SJCRH30 (cell line): ENCODE data around the gene TRAK1. TPM values are rescaled to one million over a fixed set of nuclear protein-coding genes. Genes with fewer than 3 reads are reported as not detected.

Experiments used
- DNase-seq, 2 experiments: peaks; one replicate each; pipeline ENCODE4 v3.0.0-alpha.2; 2015 to 2020
- H3K27ac ChIP-seq: fragments of 250-450 bp; sonication (Bioruptor Pico); 2 replicates; pipeline ENCODE4 v1.5.1; 2020; ENCODE audit warnings: mild to moderate bottlenecking, moderate library complexity
- H3K27me3 ChIP-seq: fragments of 250-450 bp; sonication (Bioruptor Pico); 2 replicates; pipeline ENCODE4 v1.5.1; 2020; ENCODE audit warnings: mild to moderate bottlenecking, moderate library complexity
- H3K36me3 ChIP-seq: fragments of 250-450 bp; sonication (Bioruptor Pico); 2 replicates; pipeline ENCODE4 v1.5.1; 2020; ENCODE audit warnings: mild to moderate bottlenecking, moderate library complexity
- H3K4me1 ChIP-seq: fragments of 250-450 bp; sonication (Bioruptor Pico); 2 replicates; pipeline ENCODE4 v1.5.1; 2020; ENCODE audit warnings: mild to moderate bottlenecking, moderate library complexity
- H3K4me3 ChIP-seq: fragments of 250-450 bp; sonication (Bioruptor Pico); 2 replicates; pipeline ENCODE4 v1.5.1; 2020; ENCODE audit warnings: mild to moderate bottlenecking, moderate library complexity
- H3K9me3 ChIP-seq: fragments of 250-450 bp; sonication (Bioruptor Pico); replicated peaks from 2 replicates; pipeline ENCODE4 v1.5.1; 2020; ENCODE audit warnings: mild to moderate bottlenecking, moderate library complexity
- total RNA-seq: library from RNA; depleted of rRNA; stranded (reverse); fragments of >200 nt; shearing (Covaris generic); gene quantifications from 2 replicates; pipeline ENCODE4 v1.2.3, GENCODE V29; 2014

TRAK1 gene
- total RNA-seq, 1 experiment from 2014 or later: 12.1 TPM

- no peak for DNase-seq
- Histone ChIP-seq H3K9me3 (no peaks in the 10 kb centered on the region), H3K4me3 (no peak overlapping the region), H3K4me1 (no peaks in the 10 kb centered on the region), H3K36me3 (no peaks in the 10 kb centered on the region), H3K27me3 (no peaks in the 10 kb centered on the region), H3K27ac (no peak overlapping the region)
Observed at GRCh38 chr3:42119561-42120355, 28.6 kb downstream of the TRAK1 start.

DNA sequence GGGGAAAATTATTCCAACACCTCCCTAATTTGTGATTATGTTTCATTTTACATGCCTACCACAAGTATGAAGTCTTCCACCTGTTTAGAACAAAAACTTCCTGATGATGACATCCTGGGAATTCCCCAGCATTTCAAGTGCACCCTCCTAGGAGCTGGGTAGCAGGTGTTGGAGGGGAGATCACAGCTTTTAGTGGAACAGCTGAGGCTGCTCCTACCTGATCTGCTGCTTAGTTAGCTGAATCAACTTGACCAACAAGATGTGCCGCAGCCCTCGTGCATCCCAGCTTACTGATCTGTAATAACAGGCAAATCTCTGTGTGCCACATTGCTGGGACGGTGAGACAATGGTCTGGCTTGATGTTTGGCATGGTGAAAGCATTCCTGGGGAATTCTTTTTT is 29.7 kb downstream of the TRAK1 start:
- no peaks in the 10 kb centered on the region for H3K36me3 ChIP-seq
- peak; percentile 13 to 18 for DNase-seq
- no peak overlapping the region for H3K27ac ChIP-seq
- no peaks in the 10 kb centered on the region for H3K4me1 ChIP-seq
- no peak overlapping the region for H3K4me3 ChIP-seq
- no peaks in the 10 kb centered on the region for H3K27me3 ChIP-seq
- no peaks in the 10 kb centered on the region for H3K9me3 ChIP-seq

GRCh38 chr3:42122261-42123011 is 31.3 kb downstream of the TRAK1 start:
- Histone ChIP-seq H3K4me1 (no peaks in the 10 kb centered on the region), H3K4me3 (no peak overlapping the region), H3K9me3 (no peaks in the 10 kb centered on the region), H3K27me3 (no peaks in the 10 kb centered on the region), H3K36me3 (no peaks in the 10 kb centered on the region), H3K27ac (no peak overlapping the region)
- DNase-seq: no peak

- Histone ChIP-seq H3K4me1 (no peaks in the 10 kb centered on the region), H3K27me3 (no peaks in the 10 kb centered on the region), H3K27ac (no peak overlapping the region), H3K36me3 (no peaks in the 10 kb centered on the region), H3K9me3 (no peaks in the 10 kb centered on the region), H3K4me3 (no peak overlapping the region)
- DNase-seq: no peak
Observed at GRCh38 chr3:42123012-42123581, 31.9 kb downstream of the TRAK1 start.

DNA sequence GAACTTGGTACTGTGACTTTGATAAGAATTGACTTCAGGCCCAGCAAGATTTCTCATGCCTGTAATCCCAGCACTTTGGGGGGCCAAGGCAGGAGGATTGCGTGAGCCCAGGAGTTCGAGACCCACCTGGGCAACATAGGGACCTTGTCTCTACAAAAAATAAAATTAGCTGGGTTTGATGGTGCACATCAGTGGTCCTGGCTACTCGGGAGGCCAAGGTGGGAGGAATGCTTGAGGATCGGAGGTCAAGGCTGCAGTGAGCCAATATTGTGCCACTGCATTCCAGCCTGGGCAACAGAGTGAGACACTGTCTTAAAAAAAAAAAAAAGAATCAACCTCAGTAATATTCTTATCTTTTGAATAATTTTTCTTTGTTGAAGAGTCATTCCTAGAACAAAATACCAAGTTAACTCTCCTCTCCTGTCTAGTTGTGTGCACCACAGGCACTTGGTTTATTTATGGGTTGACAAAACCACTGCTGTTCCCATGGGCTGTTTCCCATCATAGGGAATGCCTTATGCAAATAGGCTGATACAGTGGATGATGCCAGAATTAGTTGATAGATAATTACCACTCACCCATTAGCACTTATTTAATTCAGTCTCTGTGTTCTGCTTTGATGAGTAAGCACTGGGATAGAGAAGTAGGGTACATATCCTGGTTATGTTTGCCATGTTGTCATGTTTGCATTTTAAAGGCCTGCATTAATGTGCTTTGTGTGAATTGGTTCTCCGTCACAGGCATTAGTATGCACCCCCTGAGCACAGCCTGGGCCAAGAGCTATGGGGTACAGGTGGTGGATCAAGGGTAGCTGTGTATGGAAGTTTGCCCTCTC is 32.9 kb downstream of the TRAK1 start:
- H3K27me3 ChIP-seq: no peaks in the 10 kb centered on the region
- no peaks in the 10 kb centered on the region for H3K36me3 ChIP-seq
- no peak for DNase-seq
- H3K4me3 ChIP-seq: no peak overlapping the region
- no peak overlapping the region for H3K27ac ChIP-seq
- no peaks in the 10 kb centered on the region for H3K9me3 ChIP-seq
- no peaks in the 10 kb centered on the region for H3K4me1 ChIP-seq

DNA sequence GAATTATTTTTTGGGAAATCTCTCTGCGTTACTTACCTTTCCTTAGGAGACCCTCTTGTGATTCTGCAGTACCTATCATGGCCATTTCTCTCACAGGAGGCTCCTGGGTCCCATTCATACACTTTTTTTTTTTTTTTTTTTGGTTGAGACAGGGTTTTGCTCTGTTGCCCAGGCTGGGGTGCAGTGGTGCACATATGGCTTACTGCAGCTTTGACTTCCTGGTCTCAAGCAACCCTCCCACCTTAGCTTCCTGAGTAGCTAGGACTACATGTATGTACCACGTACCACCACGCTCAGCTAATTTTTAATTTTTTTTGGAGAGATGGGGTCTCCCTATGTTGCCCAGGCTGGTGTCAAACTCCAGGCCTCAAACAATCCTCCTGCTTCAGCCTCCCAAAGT is 36.1 kb downstream of the TRAK1 start:
- H3K27ac ChIP-seq: no peak overlapping the region
- H3K27me3 ChIP-seq: no peaks in the 10 kb centered on the region
- H3K4me3 ChIP-seq: no peak overlapping the region
- H3K36me3 ChIP-seq: no peaks in the 10 kb centered on the region
- no peaks in the 10 kb centered on the region for H3K4me1 ChIP-seq
- H3K9me3 ChIP-seq: no peaks in the 10 kb centered on the region
- no peak for DNase-seq

DNA sequence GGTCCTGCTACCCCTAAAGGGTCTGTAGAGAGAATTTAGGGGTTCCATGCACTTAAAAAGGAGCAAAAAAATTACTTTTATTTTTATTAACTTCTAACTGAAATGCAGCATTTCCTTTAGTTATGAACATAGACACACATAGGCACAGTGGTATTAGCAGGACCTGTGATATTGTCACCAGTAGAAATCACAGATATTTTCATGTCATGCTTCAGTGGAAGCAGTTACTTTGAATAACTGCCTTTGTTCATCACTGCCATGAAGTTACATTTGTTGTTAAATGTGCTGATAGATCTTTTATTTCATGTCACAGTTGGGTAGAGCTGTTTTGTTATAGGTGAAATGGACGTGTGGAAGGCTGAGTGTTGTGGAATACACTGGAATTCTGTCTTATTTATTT is 37.4 kb downstream of the TRAK1 start:
- no peak for DNase-seq
- H3K4me1 ChIP-seq: no peaks in the 10 kb centered on the region
- H3K36me3 ChIP-seq: no peaks in the 10 kb centered on the region

DNA sequence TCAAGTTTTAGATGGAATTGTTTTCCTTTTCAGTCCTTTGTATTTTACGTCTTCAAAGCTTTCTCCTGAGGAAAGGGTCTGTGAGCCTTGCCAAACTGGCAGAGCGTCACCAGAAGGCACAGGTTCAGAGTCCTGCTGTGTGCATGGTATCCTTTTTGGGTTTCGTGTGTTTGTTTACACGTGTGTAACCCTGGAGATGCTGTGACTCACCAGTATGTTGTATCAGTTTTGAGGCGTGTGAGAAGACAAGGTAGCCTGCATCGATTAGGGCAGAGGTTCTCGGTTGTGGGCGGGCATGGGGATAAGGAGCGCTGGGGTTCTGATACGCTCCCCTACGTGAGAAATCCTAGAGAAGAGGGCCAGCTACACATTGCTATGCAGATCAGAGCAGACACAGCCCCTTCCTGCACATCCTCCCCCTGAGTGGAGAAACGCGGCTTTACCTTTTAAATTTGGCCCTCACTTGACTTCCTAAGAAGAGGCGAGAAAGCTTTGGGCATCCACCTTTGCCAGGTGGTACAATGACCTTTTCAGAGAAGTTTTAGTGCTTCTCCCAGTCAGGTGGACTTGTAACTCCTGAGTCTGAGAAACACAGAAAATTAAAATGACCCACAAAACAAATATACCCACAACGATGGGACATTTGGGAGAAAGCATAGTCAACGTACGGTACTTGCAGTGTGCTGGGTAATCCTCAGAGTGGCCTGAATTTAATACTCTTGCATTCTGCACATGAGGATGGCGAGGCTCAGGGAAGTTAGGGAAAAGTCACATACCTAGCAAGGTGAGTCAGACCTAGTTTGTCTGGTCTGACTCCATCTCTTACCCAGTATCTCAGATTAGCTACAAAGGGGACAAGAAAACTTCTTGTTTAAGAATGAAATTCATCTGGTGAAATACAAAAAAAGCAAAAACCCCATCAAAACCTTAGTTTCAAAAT is 38.1 kb downstream of the TRAK1 start:
- Histone ChIP-seq H3K9me3 (no peaks in the 10 kb centered on the region), H3K4me3 (no peak overlapping the region), H3K36me3 (no peaks in the 10 kb centered on the region), H3K4me1 (no peaks in the 10 kb centered on the region), H3K27ac (no peak overlapping the region), H3K27me3 (no peaks in the 10 kb centered on the region)
- no peak for DNase-seq

More for the DNA sequence above, 37.4 kb downstream of the TRAK1 start:
- Histone ChIP-seq H3K27ac (no peak overlapping the region), H3K9me3 (no peaks in the 10 kb centered on the region), H3K27me3 (no peaks in the 10 kb centered on the region), H3K4me3 (no peak overlapping the region)

- Histone ChIP-seq H3K9me3 (no peaks in the 10 kb centered on the region), H3K27me3 (no peaks in the 10 kb centered on the region), H3K4me3 (no peak overlapping the region), H3K36me3 (no peaks in the 10 kb centered on the region), H3K4me1 (no peaks in the 10 kb centered on the region), H3K27ac (no peak overlapping the region)
- DNase-seq: no peak
Observed at GRCh38 chr3:42130007-42130328, 38.8 kb downstream of the TRAK1 start.

DNA sequence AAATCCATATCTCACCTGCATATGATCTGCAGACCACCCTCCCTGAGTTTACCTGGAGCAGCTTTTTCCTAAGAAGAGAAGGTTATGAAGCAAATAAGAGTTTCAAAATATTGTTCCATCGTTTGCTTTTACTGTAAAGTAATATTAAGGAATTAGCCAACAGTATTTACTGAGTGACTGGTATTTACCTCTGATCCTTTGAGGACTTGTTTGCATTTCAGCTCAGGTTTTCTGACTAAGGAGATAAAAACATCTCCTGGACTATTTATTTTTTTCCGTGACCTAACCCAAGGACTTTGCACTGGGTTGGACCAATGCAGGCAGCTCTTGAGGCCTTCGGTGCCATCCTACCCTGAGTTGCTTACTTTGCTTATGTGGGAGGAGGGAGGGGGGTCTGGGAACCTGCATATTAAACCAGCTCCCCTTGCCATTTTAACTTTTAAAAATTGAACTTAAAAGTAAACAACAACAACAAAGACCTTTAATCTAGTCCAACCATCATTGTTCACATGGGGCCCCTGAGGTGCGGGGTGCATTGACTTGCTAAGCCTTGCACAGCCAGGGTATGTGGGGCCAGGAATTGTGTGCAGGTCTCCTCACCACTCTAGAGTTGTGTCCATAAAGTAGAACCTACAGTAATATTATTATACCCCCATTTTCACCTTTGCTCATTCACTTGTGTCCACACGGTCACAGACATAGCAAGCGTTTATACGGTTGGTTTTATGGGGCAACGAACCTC is 39.3 kb downstream of the TRAK1 start:
- H3K9me3 ChIP-seq: no peaks in the 10 kb centered on the region
- no peak for DNase-seq
- H3K4me3 ChIP-seq: no peak overlapping the region
- H3K27me3 ChIP-seq: no peaks in the 10 kb centered on the region
- no peak overlapping the region for H3K27ac ChIP-seq
- H3K4me1 ChIP-seq: no peaks in the 10 kb centered on the region
- H3K36me3 ChIP-seq: no peaks in the 10 kb centered on the region

DNA sequence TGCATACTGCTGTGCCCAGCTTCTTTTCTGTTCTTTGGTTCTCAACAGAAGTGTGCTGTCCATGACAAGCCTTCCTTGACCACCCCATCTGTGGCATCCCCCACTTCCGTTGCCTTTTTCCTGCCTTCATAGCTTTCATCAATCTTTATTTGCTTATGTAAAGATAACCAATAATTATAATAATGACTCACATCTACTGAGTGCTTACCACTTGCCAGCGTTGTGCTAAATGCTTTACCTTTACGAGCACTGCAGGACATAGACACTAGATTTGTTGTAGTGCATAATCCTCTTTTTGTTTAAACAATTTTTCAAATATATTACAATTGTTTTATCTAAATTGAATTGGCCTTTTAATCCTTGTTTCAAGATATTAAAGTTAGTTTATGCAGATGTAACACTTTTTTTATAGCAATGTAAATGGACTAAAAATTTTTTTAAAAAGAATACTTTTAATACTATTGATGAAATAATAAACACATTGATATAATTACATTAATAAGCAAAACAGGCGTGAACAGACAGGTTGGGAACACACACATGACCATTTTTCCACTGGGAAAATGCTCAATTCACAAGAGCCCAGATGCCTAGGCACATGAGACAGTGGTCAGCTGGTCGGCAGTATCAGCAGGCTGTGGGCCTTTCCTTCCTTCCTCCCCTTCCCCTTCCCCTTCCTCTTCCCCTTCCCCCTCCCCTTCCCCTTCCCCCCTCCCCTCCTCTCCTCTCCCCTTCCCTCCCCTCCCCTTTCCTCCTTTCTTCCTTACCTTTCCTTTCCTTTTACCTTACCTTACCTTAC is 42.5 kb downstream of the TRAK1 start:
- no peak overlapping the region for H3K27ac ChIP-seq

GRCh38 chr3:42134867-42135464 is 43.8 kb downstream of the TRAK1 start:
- no peaks in the 10 kb centered on the region for H3K27me3 ChIP-seq
- DNase-seq: no peak
- no peaks in the 10 kb centered on the region for H3K4me1 ChIP-seq
- H3K9me3 ChIP-seq: no peaks in the 10 kb centered on the region
- no peak overlapping the region for H3K4me3 ChIP-seq
- no peaks in the 10 kb centered on the region for H3K36me3 ChIP-seq
- H3K27ac ChIP-seq: no peak overlapping the region

More for the DNA sequence above, 42.5 kb downstream of the TRAK1 start:
- no peaks in the 10 kb centered on the region for H3K27me3 ChIP-seq
- H3K9me3 ChIP-seq: no peaks in the 10 kb centered on the region
- no peak for DNase-seq
- H3K36me3 ChIP-seq: no peaks in the 10 kb centered on the region
- no peaks in the 10 kb centered on the region for H3K4me1 ChIP-seq
- no peak overlapping the region for H3K4me3 ChIP-seq
